Testis (tissue), 2 donors: ENCODE measurements around the gene NAV3.

Experiments
- POLR2A ChIP-seq: fragments of 450-650 bp; IDR thresholded peaks from one replicate; pipeline ENCODE4 v1.6.1; 2017; ENCODE audit warnings: antibody characterized with exemption, mild to moderate bottlenecking, moderate library complexity
- TF ChIP-seq, protein P1 (sequence below), 3 experiments: fragments of 450-650 bp in 2 of 3; fragments of 200-600 bp in 1 of 3; sonication (generic) in 1 of 3; IDR thresholded peaks; one replicate each; pipeline ENCODE4 v1.5.1; 2016 to 2019; ENCODE audit warnings: antibody characterized with exemption in 3 of 3, mild to moderate bottlenecking in 2 of 3, moderate library complexity in 1 of 3

DNA sequence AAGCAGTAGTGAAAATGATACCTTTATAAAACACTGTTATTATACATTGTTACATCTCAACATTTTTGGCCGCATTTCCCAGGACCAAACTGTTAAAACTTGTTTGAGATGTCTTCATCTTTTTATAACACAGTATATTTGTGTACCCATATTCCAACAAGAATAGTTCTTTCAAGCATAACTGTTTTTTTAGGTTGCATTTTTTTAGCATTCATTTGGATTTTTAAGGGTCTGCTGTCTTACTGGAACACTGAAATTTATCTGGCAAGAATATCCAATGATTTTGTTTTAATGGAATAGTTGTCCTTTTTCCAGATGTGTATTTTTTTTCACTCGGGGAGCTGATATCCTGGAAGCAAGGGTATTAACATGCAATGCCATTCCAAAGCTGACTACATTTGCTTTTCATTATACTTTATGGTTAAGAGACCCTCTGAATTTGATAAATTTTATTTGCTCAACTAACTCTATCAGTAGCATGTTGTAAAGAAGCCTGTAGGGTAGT, 8.9 kb upstream of the NAV3 start:
- TF ChIP-seq, protein P1, sequence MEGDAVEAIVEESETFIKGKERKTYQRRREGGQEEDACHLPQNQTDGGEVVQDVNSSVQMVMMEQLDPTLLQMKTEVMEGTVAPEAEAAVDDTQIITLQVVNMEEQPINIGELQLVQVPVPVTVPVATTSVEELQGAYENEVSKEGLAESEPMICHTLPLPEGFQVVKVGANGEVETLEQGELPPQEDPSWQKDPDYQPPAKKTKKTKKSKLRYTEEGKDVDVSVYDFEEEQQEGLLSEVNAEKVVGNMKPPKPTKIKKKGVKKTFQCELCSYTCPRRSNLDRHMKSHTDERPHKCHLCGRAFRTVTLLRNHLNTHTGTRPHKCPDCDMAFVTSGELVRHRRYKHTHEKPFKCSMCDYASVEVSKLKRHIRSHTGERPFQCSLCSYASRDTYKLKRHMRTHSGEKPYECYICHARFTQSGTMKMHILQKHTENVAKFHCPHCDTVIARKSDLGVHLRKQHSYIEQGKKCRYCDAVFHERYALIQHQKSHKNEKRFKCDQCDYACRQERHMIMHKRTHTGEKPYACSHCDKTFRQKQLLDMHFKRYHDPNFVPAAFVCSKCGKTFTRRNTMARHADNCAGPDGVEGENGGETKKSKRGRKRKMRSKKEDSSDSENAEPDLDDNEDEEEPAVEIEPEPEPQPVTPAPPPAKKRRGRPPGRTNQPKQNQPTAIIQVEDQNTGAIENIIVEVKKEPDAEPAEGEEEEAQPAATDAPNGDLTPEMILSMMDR (IDR thresholded peaks at IDR 0.05): no peak
- TF ChIP-seq POLR2A: no peak
